Hepatocyte (in vitro differentiated cells): ENCODE measurements around the gene TBATA.

Experiments
- EZH2phosphoT487 ChIP-seq: fragments of 200-600 bp; sonication (generic); IDR thresholded peaks from one replicate; pipeline ENCODE4 v1.6.1; 2018; ENCODE audit warnings: antibody characterized with exemption, mild to moderate bottlenecking, low read depth, moderate library complexity; ENCODE audit not compliant: unreplicated experiment, severe bottlenecking
- TF ChIP-seq, protein P1 (sequence below): fragments of 200-600 bp; sonication (generic); IDR thresholded peaks from 2 replicates; pipeline ENCODE4 v1.5.1; 2016; ENCODE audit warnings: antibody characterized with exemption, mild to moderate bottlenecking; ENCODE audit not compliant: poor library complexity

DNA sequence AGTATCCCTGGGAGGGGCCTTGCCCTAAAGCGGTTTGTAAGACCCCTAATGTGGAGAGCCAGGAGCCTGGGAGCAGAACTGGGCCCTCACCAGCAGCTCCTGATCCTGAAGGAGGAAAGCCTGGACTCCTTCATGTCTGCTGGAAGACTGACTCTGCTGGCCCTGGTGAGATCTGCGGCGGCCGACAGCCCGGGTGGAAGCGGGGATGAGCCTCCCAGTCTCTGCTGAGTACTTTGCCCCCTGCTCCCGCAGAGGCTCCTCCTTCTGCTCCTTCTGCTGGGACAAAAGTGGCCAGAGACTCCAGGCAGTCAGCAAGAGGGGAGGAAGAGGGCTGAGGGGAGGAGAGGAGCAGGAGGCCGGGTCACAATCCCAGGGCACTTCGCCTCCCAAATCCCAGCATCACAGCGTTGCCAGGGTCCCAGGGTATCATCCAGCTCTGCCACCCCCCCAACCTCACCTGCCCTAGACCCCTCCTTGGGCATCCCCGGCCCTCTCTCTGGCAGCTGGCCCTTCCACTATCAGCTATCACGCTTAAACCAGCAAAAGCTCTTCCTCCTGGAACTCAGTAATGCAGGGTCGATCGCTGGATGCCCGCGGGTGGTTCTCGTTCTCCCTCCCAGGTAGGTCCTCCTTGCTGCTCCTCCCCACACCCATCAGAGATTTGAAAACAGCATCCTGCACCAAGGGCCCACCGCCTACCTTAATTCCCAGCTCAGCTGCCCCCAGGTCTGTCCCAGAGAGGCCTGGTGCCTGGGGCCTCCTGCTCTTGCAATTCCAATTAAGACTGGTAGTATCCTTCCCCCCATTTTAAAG, 7.9 kb downstream of the TBATA start:
- TF ChIP-seq, protein P1, sequence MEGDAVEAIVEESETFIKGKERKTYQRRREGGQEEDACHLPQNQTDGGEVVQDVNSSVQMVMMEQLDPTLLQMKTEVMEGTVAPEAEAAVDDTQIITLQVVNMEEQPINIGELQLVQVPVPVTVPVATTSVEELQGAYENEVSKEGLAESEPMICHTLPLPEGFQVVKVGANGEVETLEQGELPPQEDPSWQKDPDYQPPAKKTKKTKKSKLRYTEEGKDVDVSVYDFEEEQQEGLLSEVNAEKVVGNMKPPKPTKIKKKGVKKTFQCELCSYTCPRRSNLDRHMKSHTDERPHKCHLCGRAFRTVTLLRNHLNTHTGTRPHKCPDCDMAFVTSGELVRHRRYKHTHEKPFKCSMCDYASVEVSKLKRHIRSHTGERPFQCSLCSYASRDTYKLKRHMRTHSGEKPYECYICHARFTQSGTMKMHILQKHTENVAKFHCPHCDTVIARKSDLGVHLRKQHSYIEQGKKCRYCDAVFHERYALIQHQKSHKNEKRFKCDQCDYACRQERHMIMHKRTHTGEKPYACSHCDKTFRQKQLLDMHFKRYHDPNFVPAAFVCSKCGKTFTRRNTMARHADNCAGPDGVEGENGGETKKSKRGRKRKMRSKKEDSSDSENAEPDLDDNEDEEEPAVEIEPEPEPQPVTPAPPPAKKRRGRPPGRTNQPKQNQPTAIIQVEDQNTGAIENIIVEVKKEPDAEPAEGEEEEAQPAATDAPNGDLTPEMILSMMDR: no peak
- no peak for TF ChIP-seq EZH2phosphoT487
